ENCODE data around the gene UPK3BL2.
"Not testable (repeated sequence)": the region's sequence is repeated elsewhere in the genome, so short reads cannot be mapped to it uniquely, and the experiment has no call there.

DNA sequence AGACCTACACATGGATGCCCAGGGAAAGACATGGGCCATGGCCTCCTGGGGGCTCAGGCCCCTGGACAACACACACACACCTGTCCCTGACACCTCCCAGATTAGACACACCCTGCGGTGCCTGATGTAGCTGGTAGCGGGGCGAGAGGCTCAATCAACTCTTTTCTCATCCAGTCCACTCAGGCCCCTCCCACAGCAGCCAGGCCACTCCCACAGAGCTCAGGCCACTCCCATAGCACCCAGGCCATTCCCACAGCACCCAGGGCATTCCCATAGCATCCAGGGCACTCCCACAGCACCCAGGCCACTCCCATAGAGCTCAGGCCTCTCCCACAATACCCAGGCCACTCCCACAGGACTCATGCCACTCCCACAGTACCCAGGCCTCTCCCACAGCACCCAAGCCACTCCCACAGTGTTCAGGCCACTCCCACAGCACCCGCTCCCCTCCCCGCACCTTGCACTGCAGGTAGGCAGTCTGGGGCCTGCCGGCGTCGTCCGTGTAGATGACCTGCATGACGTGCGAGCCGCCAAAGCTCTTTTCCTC lies 52.9 kb downstream of the UPK3BL2 start:
- TF ChIP-seq, protein P1, sequence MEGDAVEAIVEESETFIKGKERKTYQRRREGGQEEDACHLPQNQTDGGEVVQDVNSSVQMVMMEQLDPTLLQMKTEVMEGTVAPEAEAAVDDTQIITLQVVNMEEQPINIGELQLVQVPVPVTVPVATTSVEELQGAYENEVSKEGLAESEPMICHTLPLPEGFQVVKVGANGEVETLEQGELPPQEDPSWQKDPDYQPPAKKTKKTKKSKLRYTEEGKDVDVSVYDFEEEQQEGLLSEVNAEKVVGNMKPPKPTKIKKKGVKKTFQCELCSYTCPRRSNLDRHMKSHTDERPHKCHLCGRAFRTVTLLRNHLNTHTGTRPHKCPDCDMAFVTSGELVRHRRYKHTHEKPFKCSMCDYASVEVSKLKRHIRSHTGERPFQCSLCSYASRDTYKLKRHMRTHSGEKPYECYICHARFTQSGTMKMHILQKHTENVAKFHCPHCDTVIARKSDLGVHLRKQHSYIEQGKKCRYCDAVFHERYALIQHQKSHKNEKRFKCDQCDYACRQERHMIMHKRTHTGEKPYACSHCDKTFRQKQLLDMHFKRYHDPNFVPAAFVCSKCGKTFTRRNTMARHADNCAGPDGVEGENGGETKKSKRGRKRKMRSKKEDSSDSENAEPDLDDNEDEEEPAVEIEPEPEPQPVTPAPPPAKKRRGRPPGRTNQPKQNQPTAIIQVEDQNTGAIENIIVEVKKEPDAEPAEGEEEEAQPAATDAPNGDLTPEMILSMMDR (IDR thresholded peaks at IDR 0.05; ENCODE audit: insufficient read depth, low read length), result not testable (repeated sequence)
- not testable (repeated sequence) for TF ChIP-seq POLR2AphosphoS5 (IDR thresholded peaks at IDR 0.05; ENCODE audit: low read depth); GABPA (IDR thresholded peaks at IDR 0.05; ENCODE audit: low read depth); SPI1 (IDR thresholded peaks at IDR 0.05; ENCODE audit: borderline replicate concordance, low read depth)
- TF ChIP-seq, protein P2, sequence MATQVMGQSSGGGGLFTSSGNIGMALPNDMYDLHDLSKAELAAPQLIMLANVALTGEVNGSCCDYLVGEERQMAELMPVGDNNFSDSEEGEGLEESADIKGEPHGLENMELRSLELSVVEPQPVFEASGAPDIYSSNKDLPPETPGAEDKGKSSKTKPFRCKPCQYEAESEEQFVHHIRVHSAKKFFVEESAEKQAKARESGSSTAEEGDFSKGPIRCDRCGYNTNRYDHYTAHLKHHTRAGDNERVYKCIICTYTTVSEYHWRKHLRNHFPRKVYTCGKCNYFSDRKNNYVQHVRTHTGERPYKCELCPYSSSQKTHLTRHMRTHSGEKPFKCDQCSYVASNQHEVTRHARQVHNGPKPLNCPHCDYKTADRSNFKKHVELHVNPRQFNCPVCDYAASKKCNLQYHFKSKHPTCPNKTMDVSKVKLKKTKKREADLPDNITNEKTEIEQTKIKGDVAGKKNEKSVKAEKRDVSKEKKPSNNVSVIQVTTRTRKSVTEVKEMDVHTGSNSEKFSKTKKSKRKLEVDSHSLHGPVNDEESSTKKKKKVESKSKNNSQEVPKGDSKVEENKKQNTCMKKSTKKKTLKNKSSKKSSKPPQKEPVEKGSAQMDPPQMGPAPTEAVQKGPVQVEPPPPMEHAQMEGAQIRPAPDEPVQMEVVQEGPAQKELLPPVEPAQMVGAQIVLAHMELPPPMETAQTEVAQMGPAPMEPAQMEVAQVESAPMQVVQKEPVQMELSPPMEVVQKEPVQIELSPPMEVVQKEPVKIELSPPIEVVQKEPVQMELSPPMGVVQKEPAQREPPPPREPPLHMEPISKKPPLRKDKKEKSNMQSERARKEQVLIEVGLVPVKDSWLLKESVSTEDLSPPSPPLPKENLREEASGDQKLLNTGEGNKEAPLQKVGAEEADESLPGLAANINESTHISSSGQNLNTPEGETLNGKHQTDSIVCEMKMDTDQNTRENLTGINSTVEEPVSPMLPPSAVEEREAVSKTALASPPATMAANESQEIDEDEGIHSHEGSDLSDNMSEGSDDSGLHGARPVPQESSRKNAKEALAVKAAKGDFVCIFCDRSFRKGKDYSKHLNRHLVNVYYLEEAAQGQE (IDR thresholded peaks at IDR 0.05; ENCODE audit: insufficient replicate concordance, low read depth), result not testable (repeated sequence)

All from HL-60 (cell line).